Mucosa of stomach (tissue), 1 donor: ENCODE results near the gene NPAS2.

Experiments
- H3K27me3 ChIP-seq: one replicate; pipeline ENCODE4 v1.7.0; 2013; ENCODE audit warnings: mild to moderate bottlenecking, low read length; ENCODE audit not compliant: control insufficient read depth, insufficient read depth
- H3K36me3 ChIP-seq: one replicate; pipeline ENCODE4 v1.7.0; 2013; ENCODE audit warnings: low read length; ENCODE audit not compliant: control insufficient read depth, insufficient read depth
- H3K4me1 ChIP-seq: one replicate; pipeline ENCODE4 v1.7.0; 2013; ENCODE audit warnings: mild to moderate bottlenecking, low read length; ENCODE audit not compliant: control insufficient read depth, insufficient read depth
- H3K4me3 ChIP-seq: one replicate; pipeline ENCODE4 v1.7.0; 2013; ENCODE audit warnings: low read length
- H3K9ac ChIP-seq: one replicate; pipeline ENCODE4 v1.7.0; 2013; ENCODE audit warnings: mild to moderate bottlenecking, low read length, moderate library complexity
- H3K9me3 ChIP-seq: one replicate; pipeline ENCODE4 v1.7.0; 2013; ENCODE audit warnings: mild to moderate bottlenecking, low read length, moderate library complexity; ENCODE audit not compliant: control insufficient read depth
- donor health status: Pancreatic carcinoma.

The NPAS2 gene

GRCh38 chr2:100990166-100990565 is 170.2 kb downstream of the NPAS2 start:
- no peaks in the 10 kb centered on the region for H3K9me3 ChIP-seq
- no peaks in the 10 kb centered on the region for H3K36me3 ChIP-seq
- H3K9ac ChIP-seq = no peak overlapping the region
- no peaks in the 10 kb centered on the region for H3K4me1 ChIP-seq
- no peaks in the 10 kb centered on the region for H3K27me3 ChIP-seq
- no peak overlapping the region for H3K4me3 ChIP-seq

GRCh38 chr2:100990650-100991403 is 170.9 kb downstream of the NPAS2 start:
- Histone ChIP-seq H3K4me3 (no peak overlapping the region), H3K27me3 (no peaks in the 10 kb centered on the region), H3K4me1 (no peaks in the 10 kb centered on the region), H3K9me3 (no peaks in the 10 kb centered on the region), H3K36me3 (no peaks in the 10 kb centered on the region), H3K9ac (no peak overlapping the region)

- Histone ChIP-seq H3K4me1 (no peaks in the 10 kb centered on the region), H3K4me3 (no peak overlapping the region), H3K9ac (no peak overlapping the region), H3K36me3 (no peaks in the 10 kb centered on the region), H3K9me3 (no peaks in the 10 kb centered on the region), H3K27me3 (no peaks in the 10 kb centered on the region)
Measured at GRCh38 chr2:100991404-100991773, 171.4 kb downstream of the NPAS2 start.

GRCh38 chr2:100992262-100992661 is 172.3 kb downstream of the NPAS2 start:
- no peaks in the 10 kb centered on the region for H3K4me1 ChIP-seq
- no peaks in the 10 kb centered on the region for H3K9me3 ChIP-seq
- no peak overlapping the region for H3K4me3 ChIP-seq
- H3K27me3 ChIP-seq = no peaks in the 10 kb centered on the region
- H3K9ac ChIP-seq = no peak overlapping the region
- no peaks in the 10 kb centered on the region for H3K36me3 ChIP-seq

- no peak overlapping the region for H3K4me3 ChIP-seq
- no peaks in the 10 kb centered on the region for H3K9me3 ChIP-seq
- H3K27me3 ChIP-seq = no peaks in the 10 kb centered on the region
- H3K36me3 ChIP-seq = no peaks in the 10 kb centered on the region
- no peaks in the 10 kb centered on the region for H3K4me1 ChIP-seq
- no peak overlapping the region for H3K9ac ChIP-seq
Measured at GRCh38 chr2:100993294-100993693, 173.4 kb downstream of the NPAS2 start.

- Histone ChIP-seq H3K9ac (no peak overlapping the region), H3K27me3 (no peaks in the 10 kb centered on the region), H3K4me3 (no peak overlapping the region), H3K9me3 (no peaks in the 10 kb centered on the region), H3K4me1 (no peaks in the 10 kb centered on the region), H3K36me3 (no peaks in the 10 kb centered on the region)
Measured at GRCh38 chr2:100995309-100996075, 175.6 kb downstream of the NPAS2 start.

- Histone ChIP-seq H3K4me1 (peaks cover 4% of the 10 kb centered on the region), H3K4me3 (no peak overlapping the region), H3K27me3 (no peaks in the 10 kb centered on the region), H3K9me3 (no peaks in the 10 kb centered on the region), H3K9ac (no peak overlapping the region), H3K36me3 (no peaks in the 10 kb centered on the region)
Measured at GRCh38 chr2:100997509-100998234, 177.7 kb downstream of the NPAS2 start.

GRCh38 chr2:100998235-100998573 is 178.3 kb downstream of the NPAS2 start:
- H3K27me3 ChIP-seq = no peaks in the 10 kb centered on the region
- H3K9ac ChIP-seq = no peak overlapping the region
- peaks cover 4% of the 10 kb centered on the region for H3K4me1 ChIP-seq

GRCh38 chr2:100999995-101000394 is 180.1 kb downstream of the NPAS2 start:
- Histone ChIP-seq H3K9me3 (no peaks in the 10 kb centered on the region), H3K27me3 (no peaks in the 10 kb centered on the region), H3K9ac (no peak overlapping the region), H3K36me3 (peaks cover 9% of the 10 kb centered on the region), H3K4me3 (no peak overlapping the region), H3K4me1 (peaks cover 17% of the 10 kb centered on the region)

More at GRCh38 chr2:100998235-100998573, 178.3 kb downstream of the NPAS2 start:
- H3K36me3 ChIP-seq = peaks cover under 1% of the 10 kb centered on the region
- no peaks in the 10 kb centered on the region for H3K9me3 ChIP-seq
- no peak overlapping the region for H3K4me3 ChIP-seq

- Histone ChIP-seq H3K36me3 (peaks cover 17% of the 10 kb centered on the region), H3K4me1 (peaks cover 17% of the 10 kb centered on the region), H3K4me3 (peak within 1 kb of the TSS; percentile 93), H3K9ac (peak within 1 kb of the TSS; percentile 94), H3K9me3 (no peaks in the 10 kb centered on the region), H3K27me3 (no peaks in the 10 kb centered on the region)
Measured at GRCh38 chr2:101001691-101002561, 182.0 kb downstream of the NPAS2 start, which contains the start of gene RPL31. Gene RPL31, plus strand, starts transcription at chr2:101002289. Its CDS starts 413 bp downstream, at chr2:101002702.

- Histone ChIP-seq H3K4me3 (peak overlapping the region; percentile 93), H3K4me1 (peaks cover 17% of the 10 kb centered on the region), H3K27me3 (no peaks in the 10 kb centered on the region), H3K9ac (peak overlapping the region; percentile 94), H3K9me3 (no peaks in the 10 kb centered on the region), H3K36me3 (peaks cover 25% of the 10 kb centered on the region)
Measured at GRCh38 chr2:101002562-101003277, 182.8 kb downstream of the NPAS2 start.
